Posterior cingulate gyrus (tissue), 11 donors: Measurements from ENCODE around the gene PTPRN2.
"Not testable (repeated sequence)": the region's sequence is repeated elsewhere in the genome, so short reads cannot be mapped to it uniquely, and the experiment has no call there.

Experiments used
- DNase-seq, 10 donors: peaks; one replicate each; pipeline versions ENCODE4 v3.0.0 to v3.0.0-alpha.2; 2020 to 2021; ENCODE audit warnings: mixed read lengths in 3 of 10
- intact Hi-C: fragments of 100-400 bp; cut with DNase I; formaldehyde crosslinking; loops from one replicate; pipeline ENCODE4 v1.15.1; 2023

PTPRN2 gene

GRCh38 chr7:158523165-158523856, 64.3 kb downstream of the PTPRN2 start:
- peak in 2 of 10 donors; percentile 67 to 72 for DNase-seq

GRCh38 chr7:158521795-158522194, 65.8 kb downstream of the PTPRN2 start:
- intact Hi-C loops: not testable (repeated sequence)
- DNase-seq: peak in 4 of 10 donors; percentile 16 to 86 (median 32)

More at GRCh38 chr7:158523165-158523856, 64.3 kb downstream of the PTPRN2 start:
- intact Hi-C loops: not testable (repeated sequence)

- intact Hi-C loops: no loop called here
- peak in 1 of 10 donors; percentile 31 for DNase-seq
These were observed 66.8 kb downstream of the PTPRN2 start for GRCh38 chr7:158520825-158521224.

- intact Hi-C loops: no loop called here
- peak in 1 of 10 donors; percentile 39 for DNase-seq
These were observed 67.9 kb downstream of the PTPRN2 start for GRCh38 chr7:158519633-158520174.

- intact Hi-C loops: no loop called here
- peak in 2 of 10 donors; percentile 86 for DNase-seq
These were observed 68.5 kb downstream of the PTPRN2 start for GRCh38 chr7:158518980-158519632.

- intact Hi-C loops: no loop called here
- DNase-seq: peak in 2 of 10 donors; percentile 71 to 82
These were observed 70.1 kb downstream of the PTPRN2 start for GRCh38 chr7:158517571-158517970.

- intact Hi-C loops: no loop called here
- peak in 1 of 10 donors; percentile 68 for DNase-seq
These were observed 70.6 kb downstream of the PTPRN2 start for GRCh38 chr7:158517072-158517471.

GRCh38 chr7:158516524-158516923, 71.1 kb downstream of the PTPRN2 start:
- intact Hi-C loops: no loop called here
- DNase-seq: no peak

GRCh38 chr7:158512869-158513268, 74.8 kb downstream of the PTPRN2 start:
- intact Hi-C loops: no loop called here
- peak in 1 of 10 donors; percentile 74 for DNase-seq

GRCh38 chr7:158512042-158512441, 75.6 kb downstream of the PTPRN2 start:
- intact Hi-C loops: no loop called here
- peak in 1 of 10 donors; percentile 44 for DNase-seq

- intact Hi-C loops: no loop called here
- peak in 4 of 10 donors; percentile 49 to 90 (median 83) for DNase-seq
These were observed 78.7 kb downstream of the PTPRN2 start for GRCh38 chr7:158508802-158509385.

- peak in 2 of 10 donors; percentile 50 to 72 for DNase-seq
- intact Hi-C loops: not testable (repeated sequence)
These were observed 79.3 kb downstream of the PTPRN2 start for GRCh38 chr7:158508321-158508720.

GRCh38 chr7:158507917-158508316, 79.7 kb downstream of the PTPRN2 start:
- intact Hi-C loops: no loop called here
- peak in 3 of 10 donors; percentile 63 to 67 (median 64) for DNase-seq

GRCh38 chr7:158507175-158507574, 80.4 kb downstream of the PTPRN2 start:
- intact Hi-C loops: not testable (repeated sequence)

GRCh38 chr7:158506626-158507025, 81.0 kb downstream of the PTPRN2 start:
- intact Hi-C loops: no loop called here

More at GRCh38 chr7:158507175-158507574, 80.4 kb downstream of the PTPRN2 start:
- peak in 2 of 10 donors; percentile 17 to 57 for DNase-seq

GRCh38 chr7:158505683-158506082, 81.9 kb downstream of the PTPRN2 start:
- intact Hi-C loops: no loop called here
- peak in 1 of 10 donors; percentile 42 for DNase-seq

More at GRCh38 chr7:158506626-158507025, 81.0 kb downstream of the PTPRN2 start:
- DNase-seq: peak in 1 of 10 donors; percentile 59

- DNase-seq: peak in 2 of 10 donors; percentile 66 to 72
- intact Hi-C loops: no loop called here
These were observed 85.4 kb downstream of the PTPRN2 start for GRCh38 chr7:158502068-158502750.

GRCh38 chr7:158501393-158502067, 86.1 kb downstream of the PTPRN2 start:
- peak in 2 of 10 donors; percentile 82 to 86 for DNase-seq
- intact Hi-C loops: no loop called here

GRCh38 chr7:158500651-158501052, 87.0 kb downstream of the PTPRN2 start:
- peak in 3 of 10 donors; percentile 28 to 87 (median 87) for DNase-seq
- intact Hi-C loops: no loop called here

GRCh38 chr7:158499082-158499455, 88.6 kb downstream of the PTPRN2 start:
- intact Hi-C loops: no loop called here
- peak in 1 of 10 donors; percentile 61 for DNase-seq
